Thyroid gland (tissue), 4 donors: ENCODE measurements around the gene FOXD2. TPM values are rescaled to one million over a fixed set of nuclear protein-coding genes. Genes with fewer than 3 reads are reported as not detected.

ENCODE experiments used
- DNase-seq, 2 donors: peaks; one replicate each; pipeline ENCODE4 v3.0.0-alpha.2; 2019
- H3K27ac ChIP-seq, 3 donors: fragments of 200-600 bp; sonication (generic); 1 replicate in 2 of 3; 2 replicates in 1 of 3; pipeline ENCODE4 v1.5.1; 2016 to 2019; ENCODE audit warnings: mild to moderate bottlenecking in 1 of 3, moderate library complexity in 1 of 3
- H3K27me3 ChIP-seq: fragments of 200-600 bp; sonication (generic); one replicate; pipeline ENCODE4 v1.5.1; 2019
- H3K36me3 ChIP-seq, 2 donors: fragments of 200-600 bp; sonication (generic); one replicate each; pipeline ENCODE4 v1.5.1; 2016 to 2019
- H3K4me1 ChIP-seq, 2 donors: fragments of 200-600 bp; sonication (generic); one replicate each; pipeline ENCODE4 v1.5.1; 2017 to 2019
- H3K4me3 ChIP-seq, 3 donors: fragments of 200-600 bp; sonication (generic); replicated peaks in 1 of 3; 1 replicate in 2 of 3; 2 replicates in 1 of 3; pipeline ENCODE4 v1.5.1; 2016; ENCODE audit warnings: mild to moderate bottlenecking in 1 of 3
- H3K9me3 ChIP-seq: fragments of 200-600 bp; sonication (generic); one replicate; pipeline ENCODE4 v1.5.1; 2017
- CTCF ChIP-seq, 6 experiments: fragments of 200-600 bp in 3 of 6; fragments of 450-650 bp in 3 of 6; sonication (generic) in 3 of 6; IDR thresholded peaks; one replicate each; pipeline ENCODE4 v1.5.1; 2016 to 2019; ENCODE audit warnings: antibody characterized with exemption in 6 of 6, mild to moderate bottlenecking in 2 of 6, inconsistent platforms in 1 of 6, moderate library complexity in 1 of 6
- POLR2A ChIP-seq, 2 donors: fragments of 450-650 bp; IDR thresholded peaks; one replicate each; pipeline ENCODE4 v1.6.1; 2017; ENCODE audit warnings: antibody characterized with exemption in 2 of 2, mild to moderate bottlenecking in 2 of 2, moderate library complexity in 1 of 2
- WGBS, 2 donors: methylation state at CpG; one replicate each; pipeline ENCODE4 v1.1.5; 2017; 5-methylcytosine and 5-hydroxymethylcytosine counted together
- intact Hi-C: fragments of 100-400 bp; cut with DNase I; formaldehyde crosslinking; loops from one replicate; pipeline ENCODE4 v1.15.1; 2023
- total RNA-seq, 4 donors: library from RNA; depleted of rRNA; stranded (reverse); fragments of >200 nt; gene quantifications; one replicate each; pipeline ENCODE4 v1.2.3, GENCODE V29; 2016

The FOXD2 gene
- total RNA-seq, 4 donors from 2014 or later: 0.11 to 0.54 TPM; not detected in 2

GRCh38 chr1:47395433-47395832, 42.4 kb upstream of the FOXD2 start:
- intact Hi-C loops: no loop called here
- no peak for DNase-seq
- no peak for TF ChIP-seq POLR2A (IDR thresholded peaks at IDR 0.05)
- TF ChIP-seq CTCF (IDR thresholded peaks at IDR 0.05): no peak

GRCh38 chr1:47396671-47397196, 41.1 kb upstream of the FOXD2 start:
- DNase-seq: no peak
- no peak overlapping the region for H3K4me3 ChIP-seq
- 77 to 89% methylated on average over 5 to 6 of the region's 6 CpGs for whole genome bisulfite sequencing, 2 donors

More at GRCh38 chr1:47395433-47395832, 42.4 kb upstream of the FOXD2 start:
- Histone ChIP-seq H3K4me1 (no peaks in the 10 kb centered on the region), H3K36me3 (no peaks in the 10 kb centered on the region), H3K27ac (no peak overlapping the region), H3K4me3 (no peak overlapping the region), H3K27me3 (no peaks in the 10 kb centered on the region), H3K9me3 (no peaks in the 10 kb centered on the region)
- 89 to 90% methylated on average over 3 of the region's 3 CpGs for WGBS, 2 donors

GRCh38 chr1:47399138-47399845, 38.6 kb upstream of the FOXD2 start:
- intact Hi-C loops: no loop called here
- DNase-seq: no peak
- H3K27ac ChIP-seq: no peak overlapping the region
- H3K4me3 ChIP-seq: no peak overlapping the region
- H3K27me3 ChIP-seq: no peaks in the 10 kb centered on the region
- 85 to 88% methylated on average over 4 of the region's 4 CpGs for WGBS, 2 donors
- no peaks in the 10 kb centered on the region for H3K36me3 ChIP-seq
- TF ChIP-seq CTCF (IDR thresholded peaks at IDR 0.05) (no peak), POLR2A (IDR thresholded peaks at IDR 0.05) (no peak)
- H3K9me3 ChIP-seq: no peaks in the 10 kb centered on the region
- no peaks in the 10 kb centered on the region for H3K4me1 ChIP-seq

More at GRCh38 chr1:47396671-47397196, 41.1 kb upstream of the FOXD2 start:
- intact Hi-C loops: no loop called here
- H3K9me3 ChIP-seq: no peaks in the 10 kb centered on the region
- no peak overlapping the region for H3K27ac ChIP-seq
- TF ChIP-seq CTCF (IDR thresholded peaks at IDR 0.05): no peak
- no peak for TF ChIP-seq POLR2A (IDR thresholded peaks at IDR 0.05)
- no peaks in the 10 kb centered on the region for H3K27me3 ChIP-seq
- no peaks in the 10 kb centered on the region for H3K4me1 ChIP-seq
- H3K36me3 ChIP-seq: no peaks in the 10 kb centered on the region

- intact Hi-C loops: no loop called here
- TF ChIP-seq CTCF (IDR thresholded peaks at IDR 0.05): no peak
- TF ChIP-seq POLR2A (IDR thresholded peaks at IDR 0.05): no peak
- H3K36me3 ChIP-seq: no peaks in the 10 kb centered on the region
- H3K4me3 ChIP-seq: no peak overlapping the region
- H3K4me1 ChIP-seq: no peaks in the 10 kb centered on the region
- DNase-seq: no peak
- H3K27ac ChIP-seq: no peak overlapping the region
- 90 to 95% methylated on average over 4 of the region's 4 CpGs for WGBS, 2 donors
- no peaks in the 10 kb centered on the region for H3K9me3 ChIP-seq
- H3K27me3 ChIP-seq: no peaks in the 10 kb centered on the region
These were observed 38.0 kb upstream of the FOXD2 start for GRCh38 chr1:47399846-47400155.

- H3K27me3 ChIP-seq: no peaks in the 10 kb centered on the region
- no peaks in the 10 kb centered on the region for H3K4me1 ChIP-seq
- intact Hi-C loops: no loop called here
- TF ChIP-seq CTCF (IDR thresholded peaks at IDR 0.05) (no peak), POLR2A (IDR thresholded peaks at IDR 0.05) (no peak)
- no peak overlapping the region for H3K4me3 ChIP-seq
- WGBS, 2 donors: 84 to 87% methylated on average over 4 of the region's 4 CpGs
- DNase-seq: no peak
- no peaks in the 10 kb centered on the region for H3K36me3 ChIP-seq
- no peak overlapping the region for H3K27ac ChIP-seq
- no peaks in the 10 kb centered on the region for H3K9me3 ChIP-seq
These were observed 36.1 kb upstream of the FOXD2 start for GRCh38 chr1:47401761-47402160.
